Thyroid gland (tissue), 4 donors: ENCODE measurements around the gene C19orf25. TPM values are rescaled to one million over a fixed set of nuclear protein-coding genes. Genes with fewer than 3 reads are reported as not detected.

Source experiments
- DNase-seq, 2 donors: peaks; one replicate each; pipeline ENCODE4 v3.0.0-alpha.2; 2019
- H3K27ac ChIP-seq, 3 donors: fragments of 200-600 bp; sonication (generic); 1 replicate in 2 of 3; 2 replicates in 1 of 3; pipeline ENCODE4 v1.5.1; 2016 to 2019; ENCODE audit warnings: mild to moderate bottlenecking in 1 of 3, moderate library complexity in 1 of 3
- H3K27me3 ChIP-seq: fragments of 200-600 bp; sonication (generic); one replicate; pipeline ENCODE4 v1.5.1; 2019
- H3K36me3 ChIP-seq, 2 donors: fragments of 200-600 bp; sonication (generic); one replicate each; pipeline ENCODE4 v1.5.1; 2016 to 2019
- H3K4me1 ChIP-seq, 2 donors: fragments of 200-600 bp; sonication (generic); one replicate each; pipeline ENCODE4 v1.5.1; 2017 to 2019
- H3K4me3 ChIP-seq, 3 donors: fragments of 200-600 bp; sonication (generic); replicated peaks in 1 of 3; 1 replicate in 2 of 3; 2 replicates in 1 of 3; pipeline ENCODE4 v1.5.1; 2016; ENCODE audit warnings: mild to moderate bottlenecking in 1 of 3
- H3K9me3 ChIP-seq: fragments of 200-600 bp; sonication (generic); one replicate; pipeline ENCODE4 v1.5.1; 2017
- CTCF ChIP-seq, 6 experiments: fragments of 200-600 bp in 3 of 6; fragments of 450-650 bp in 3 of 6; sonication (generic) in 3 of 6; IDR thresholded peaks; one replicate each; pipeline ENCODE4 v1.5.1; 2016 to 2019; ENCODE audit warnings: antibody characterized with exemption in 6 of 6, mild to moderate bottlenecking in 2 of 6, inconsistent platforms in 1 of 6, moderate library complexity in 1 of 6
- POLR2A ChIP-seq, 2 donors: fragments of 450-650 bp; IDR thresholded peaks; one replicate each; pipeline ENCODE4 v1.6.1; 2017; ENCODE audit warnings: antibody characterized with exemption in 2 of 2, mild to moderate bottlenecking in 2 of 2, moderate library complexity in 1 of 2
- WGBS, 2 donors: methylation state at CpG; one replicate each; pipeline ENCODE4 v1.1.5; 2017; 5-methylcytosine and 5-hydroxymethylcytosine counted together
- intact Hi-C: fragments of 100-400 bp; cut with DNase I; formaldehyde crosslinking; loops from one replicate; pipeline ENCODE4 v1.15.1; 2023
- total RNA-seq, 4 donors: library from RNA; depleted of rRNA; stranded (reverse); fragments of >200 nt; gene quantifications; one replicate each; pipeline ENCODE4 v1.2.3, GENCODE V29; 2016

C19orf25 gene
- total RNA-seq, 4 donors from 2014 or later = 47.0 to 64.9 (median 56.5) TPM

- H3K27ac ChIP-seq = no peak overlapping the region
- no peaks in the 10 kb centered on the region for H3K27me3 ChIP-seq
- no peaks in the 10 kb centered on the region for H3K9me3 ChIP-seq
- H3K4me1 ChIP-seq = no peaks in the 10 kb centered on the region
- no peak for DNase-seq
- peaks cover 65 to 67% of the 10 kb centered on the region in 2 donors for H3K36me3 ChIP-seq
- intact Hi-C loops = no loop called here
- TF ChIP-seq CTCF (IDR thresholded peaks at IDR 0.05) (no peak), POLR2A (IDR thresholded peaks at IDR 0.05) (no peak)
- 86 to 88% methylated on average over 10 to 13 of the region's 14 CpGs for WGBS, 2 donors
- no peak overlapping the region for H3K4me3 ChIP-seq
Measured at GRCh38 chr19:1429750-1430149, 49.3 kb downstream of the C19orf25 start.

DNA sequence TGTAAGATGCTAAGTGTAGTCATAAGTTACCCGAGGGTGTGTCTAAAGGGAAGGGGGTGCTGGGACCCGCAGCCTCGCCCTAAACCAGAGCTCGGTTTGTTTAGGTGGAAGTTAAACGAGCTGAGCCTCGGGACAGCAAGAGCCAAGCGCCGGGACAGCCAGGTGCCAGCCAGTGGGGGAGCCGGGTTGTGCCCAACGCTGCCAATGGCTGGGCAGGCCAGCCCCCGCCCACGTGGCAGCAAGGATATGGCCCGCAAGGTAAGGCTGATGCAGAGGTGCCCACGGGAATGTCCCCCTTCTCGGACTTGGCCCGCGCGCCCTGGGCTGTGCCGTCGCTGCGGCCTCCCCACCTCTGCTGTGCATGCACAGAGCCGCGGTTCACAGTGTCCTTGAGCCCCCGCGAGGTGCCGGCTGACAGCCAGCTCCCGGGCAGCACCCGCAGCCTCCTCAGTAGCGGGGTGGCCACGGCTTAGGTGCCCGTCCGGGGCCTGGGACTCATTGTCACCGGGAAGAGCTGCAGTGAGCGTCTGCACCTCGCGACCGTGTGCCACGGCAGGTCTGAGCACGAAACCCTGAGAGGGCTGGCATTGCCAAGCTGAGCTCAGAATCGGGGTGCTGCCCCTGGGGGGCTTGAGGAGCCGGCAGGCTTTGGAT lies 50.1 kb downstream of the C19orf25 start:
- H3K36me3 ChIP-seq = peaks cover 59 to 63% of the 10 kb centered on the region in 2 donors
- no peaks in the 10 kb centered on the region for H3K9me3 ChIP-seq
- H3K4me1 ChIP-seq = no peaks in the 10 kb centered on the region
- DNase-seq = no peak
- intact Hi-C loops = no loop called here
- no peak for TF ChIP-seq CTCF (IDR thresholded peaks at IDR 0.05)
- TF ChIP-seq POLR2A (IDR thresholded peaks at IDR 0.05) = no peak
- H3K4me3 ChIP-seq = no peak overlapping the region
- WGBS, 2 donors = 88 to 92% methylated on average over 22 of the region's 41 CpGs
- no peaks in the 10 kb centered on the region for H3K27me3 ChIP-seq
- H3K27ac ChIP-seq = no peak overlapping the region

DNA sequence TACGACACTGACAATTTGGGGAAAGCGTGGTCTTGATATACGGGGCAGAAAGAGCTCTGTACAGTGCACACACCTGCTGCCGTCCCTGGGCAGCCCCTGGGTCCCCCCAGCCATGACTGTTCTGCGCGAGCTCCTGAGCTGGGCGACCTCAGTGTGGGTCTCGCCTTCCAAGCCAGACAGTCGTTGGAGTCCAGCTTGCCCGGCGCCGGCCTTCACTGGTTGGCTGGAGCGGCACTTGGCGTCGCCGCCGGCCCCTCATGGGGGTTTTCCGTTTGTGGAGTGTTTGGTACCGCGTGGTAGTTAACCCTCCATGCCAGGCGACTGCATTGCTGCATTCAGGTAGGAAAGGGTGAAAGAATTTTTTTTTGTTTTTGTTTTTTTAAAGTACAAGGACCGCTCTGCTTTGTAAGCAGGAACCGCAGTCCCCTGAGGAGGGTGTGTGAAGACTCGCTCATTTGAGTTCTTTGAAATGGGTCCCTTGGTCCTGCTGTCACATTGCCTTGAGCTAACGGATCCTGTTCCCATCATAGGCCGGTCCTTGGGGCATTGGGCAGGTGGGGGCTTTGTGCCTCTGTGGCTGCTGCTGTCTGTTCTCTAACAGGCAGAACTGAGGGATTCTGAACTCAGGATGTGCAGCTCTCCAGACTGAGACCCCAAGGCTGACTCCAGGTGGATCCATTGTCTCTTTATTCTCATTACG lies 51.6 kb downstream of the C19orf25 start:
- intact Hi-C loops = no loop called here
- no peak overlapping the region for H3K27ac ChIP-seq
- no peak overlapping the region for H3K4me3 ChIP-seq
- no peaks in the 10 kb centered on the region for H3K4me1 ChIP-seq
- WGBS, 2 donors = 90% methylated on average over 21 to 27 of the region's 27 CpGs
- TF ChIP-seq CTCF (IDR thresholded peaks at IDR 0.05) (no peak), POLR2A (IDR thresholded peaks at IDR 0.05) (no peak)
- peaks cover 58 to 63% of the 10 kb centered on the region in 2 donors for H3K36me3 ChIP-seq
- no peaks in the 10 kb centered on the region for H3K27me3 ChIP-seq
- no peaks in the 10 kb centered on the region for H3K9me3 ChIP-seq
- DNase-seq = no peak

- no peak overlapping the region for H3K27ac ChIP-seq
- DNase-seq = no peak
- no peak overlapping the region for H3K4me3 ChIP-seq
- 87 to 88% methylated on average over 9 of the region's 9 CpGs for WGBS, 2 donors
- intact Hi-C loops = no loop called here
- no peaks in the 10 kb centered on the region for H3K4me1 ChIP-seq
- no peaks in the 10 kb centered on the region for H3K9me3 ChIP-seq
- no peaks in the 10 kb centered on the region for H3K27me3 ChIP-seq
- H3K36me3 ChIP-seq = peaks cover 58 to 63% of the 10 kb centered on the region in 2 donors
- TF ChIP-seq CTCF (IDR thresholded peaks at IDR 0.05) (no peak), POLR2A (IDR thresholded peaks at IDR 0.05) (no peak)
Measured at GRCh38 chr19:1426736-1427135, 52.3 kb downstream of the C19orf25 start.

DNA sequence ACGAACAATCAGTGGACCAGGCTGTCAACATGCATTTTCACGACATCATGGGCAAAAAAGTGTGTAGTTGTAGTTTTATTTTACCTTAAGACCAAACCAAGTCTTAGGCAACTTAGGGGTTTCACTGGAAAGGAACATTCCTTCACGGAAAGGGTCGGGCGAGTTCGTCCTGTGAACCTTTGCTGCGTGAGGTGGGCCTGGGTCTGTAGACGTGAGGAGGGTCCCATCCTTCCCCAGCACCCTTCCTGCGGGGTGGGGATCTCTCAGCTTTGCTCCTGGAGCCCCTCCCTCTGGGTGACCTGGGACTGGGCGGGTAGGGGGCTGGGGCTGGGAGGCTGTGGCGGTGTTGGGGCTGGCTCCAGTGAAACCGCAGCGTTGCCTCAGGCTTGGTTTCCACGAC lies 53.1 kb downstream of the C19orf25 start:
- intact Hi-C loops = no loop called here
- no peak for DNase-seq
- Histone ChIP-seq H3K27ac (no peak overlapping the region), H3K4me3 (no peak overlapping the region), H3K4me1 (no peaks in the 10 kb centered on the region), H3K36me3 (peaks cover 60 to 64% of the 10 kb centered on the region in 2 donors), H3K27me3 (no peaks in the 10 kb centered on the region), H3K9me3 (no peaks in the 10 kb centered on the region)
- TF ChIP-seq CTCF (IDR thresholded peaks at IDR 0.05) (no peak), POLR2A (IDR thresholded peaks at IDR 0.05) (no peak)
- 90 to 94% methylated on average over 14 of the region's 14 CpGs for WGBS, 2 donors
